ENCODE measurements around the gene OR8D2. TPM values are rescaled to one million over a fixed set of nuclear protein-coding genes. Genes with fewer than 3 reads are reported as not detected.

Gene OR8D2, protein sequence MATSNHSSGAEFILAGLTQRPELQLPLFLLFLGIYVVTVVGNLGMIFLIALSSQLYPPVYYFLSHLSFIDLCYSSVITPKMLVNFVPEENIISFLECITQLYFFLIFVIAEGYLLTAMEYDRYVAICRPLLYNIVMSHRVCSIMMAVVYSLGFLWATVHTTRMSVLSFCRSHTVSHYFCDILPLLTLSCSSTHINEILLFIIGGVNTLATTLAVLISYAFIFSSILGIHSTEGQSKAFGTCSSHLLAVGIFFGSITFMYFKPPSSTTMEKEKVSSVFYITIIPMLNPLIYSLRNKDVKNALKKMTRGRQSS
- total RNA-seq: not detected in 2 replicates

DNA sequence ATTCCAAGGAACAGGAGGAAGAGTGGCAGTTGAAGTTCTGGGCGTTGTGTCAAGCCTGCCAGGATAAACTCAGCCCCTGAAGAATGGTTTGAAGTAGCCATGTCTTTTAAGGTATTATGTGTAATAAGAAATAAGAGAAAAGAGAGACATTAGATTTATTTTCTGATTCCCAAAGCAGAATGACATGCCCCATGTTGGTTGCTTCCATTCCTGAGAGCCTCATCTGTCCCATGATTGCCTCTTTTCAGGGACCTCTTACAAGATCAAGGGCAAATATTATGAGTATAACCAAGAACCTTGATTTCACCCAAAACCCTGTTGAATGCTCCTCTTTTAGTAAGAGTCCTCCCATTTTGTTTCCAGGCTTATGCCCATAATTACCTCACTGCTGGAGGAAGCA is at the start of gene OR8D2:
Gene OR8D2 (minus strand): TSS at position 101 of the 400 bp plus-strand sequence. CDS start 0 bp downstream, at position 101.

DNA sequence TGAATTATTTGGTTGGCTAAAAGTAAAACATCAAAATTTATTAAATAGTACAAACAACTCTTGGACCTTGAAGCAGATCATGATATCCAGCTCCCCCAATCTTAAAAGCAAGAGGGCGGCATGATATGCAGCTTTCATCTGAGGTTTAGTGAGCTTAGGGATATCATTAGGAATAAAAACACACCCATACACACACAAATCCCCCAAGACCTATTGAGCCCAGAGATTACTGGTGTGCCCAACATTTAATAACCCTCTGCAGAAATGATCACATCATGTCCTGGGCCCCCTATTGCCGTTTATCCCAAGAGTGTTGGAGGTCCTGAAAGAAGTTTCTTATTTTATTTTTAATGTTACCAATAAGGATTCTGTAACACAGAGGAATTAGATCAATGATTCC is 6.1 kb downstream of the OR8D2 start, which contains the start of gene OR8D1:
Gene OR8D1 (minus strand): TSS at position 101 of the 400 bp plus-strand sequence. CDS start 3,183 bp downstream, outside the sequence.

Other genes with a start within 250 kb of the OR8D2 start
- 10.0 and 21.0 TPM in 2 replicates for gene VWA5A, start 204.7 kb downstream of the OR8D2 start, total RNA-seq
- gene OR10D3, start 136.9 kb downstream of the OR8D2 start, total RNA-seq: not detected in 2 replicates
- not detected in 2 replicates for gene OR8G1, start 79.1 kb downstream of the OR8D2 start, total RNA-seq
- gene OR8G5, start 63.8 kb downstream of the OR8D2 start, total RNA-seq: not detected in 2 replicates
- gene OR8D1, start 6.2 kb downstream of the OR8D2 start, total RNA-seq: not detected in 2 replicates
- gene OR8B2, start 64.3 kb upstream of the OR8D2 start, total RNA-seq: not detected in 2 replicates
- gene OR8B3, start 78.8 kb upstream of the OR8D2 start, total RNA-seq: not detected in 2 replicates
- not detected in 2 replicates for gene OR8B4, start 104.7 kb upstream of the OR8D2 start, total RNA-seq
- gene OR8B8, start 125.5 kb upstream of the OR8D2 start, total RNA-seq: not detected in 2 replicates
- not detected in 2 replicates for gene OR8B12, start 223.5 kb upstream of the OR8D2 start, total RNA-seq
- gene OR8A1, start 249.8 kb upstream of the OR8D2 start, total RNA-seq: not detected in 2 replicates

Measured in tracheal epithelial cell (primary cell).